Measurements from ENCODE around the gene TRRAP.

The TRRAP gene

DNA sequence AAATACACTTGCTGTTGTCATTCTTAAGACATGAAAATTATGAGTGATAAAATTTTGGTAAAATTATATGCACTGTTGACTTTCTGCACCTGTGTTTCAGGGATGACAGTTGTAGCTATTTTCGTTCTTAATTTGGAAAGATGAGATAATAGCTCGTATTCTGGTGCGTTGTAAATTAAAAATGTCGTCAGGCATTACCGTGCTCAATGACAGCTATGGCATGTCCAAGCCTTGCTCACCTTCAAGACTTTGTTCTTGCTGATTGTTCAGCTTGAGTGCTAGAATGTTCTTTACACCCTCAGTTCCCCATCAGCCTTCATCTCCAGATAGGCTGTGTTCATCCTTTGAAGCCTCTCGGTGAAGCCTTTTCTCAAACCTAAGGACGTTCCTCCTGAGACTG is 21.5 kb downstream of the TRRAP start:
- no peak for DNase-seq (ENCODE audit: low read depth in 2 of 2, low spot score in 1 of 2)

DNA sequence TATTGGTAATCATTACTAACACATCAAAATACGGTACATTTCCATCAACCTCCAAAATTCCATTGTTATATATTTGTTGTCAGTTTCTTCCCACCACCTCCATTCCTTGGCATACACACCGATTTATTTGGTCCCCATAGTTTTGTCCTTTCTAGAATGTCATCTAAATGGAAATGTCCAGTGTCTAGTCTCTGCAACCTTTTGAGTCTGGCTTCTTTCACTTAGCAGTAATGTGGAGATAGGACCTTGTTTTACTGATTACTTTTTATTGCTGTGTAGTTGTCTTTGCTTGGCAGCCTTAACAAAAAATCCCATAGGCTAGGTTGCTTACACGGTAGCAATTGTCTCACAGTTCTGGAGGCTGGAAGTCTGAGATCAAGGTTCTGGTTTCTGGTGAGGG is 22.5 kb downstream of the TRRAP start:
- no peak for DNase-seq (ENCODE audit: low read depth in 2 of 2, low spot score in 1 of 2)

DNA sequence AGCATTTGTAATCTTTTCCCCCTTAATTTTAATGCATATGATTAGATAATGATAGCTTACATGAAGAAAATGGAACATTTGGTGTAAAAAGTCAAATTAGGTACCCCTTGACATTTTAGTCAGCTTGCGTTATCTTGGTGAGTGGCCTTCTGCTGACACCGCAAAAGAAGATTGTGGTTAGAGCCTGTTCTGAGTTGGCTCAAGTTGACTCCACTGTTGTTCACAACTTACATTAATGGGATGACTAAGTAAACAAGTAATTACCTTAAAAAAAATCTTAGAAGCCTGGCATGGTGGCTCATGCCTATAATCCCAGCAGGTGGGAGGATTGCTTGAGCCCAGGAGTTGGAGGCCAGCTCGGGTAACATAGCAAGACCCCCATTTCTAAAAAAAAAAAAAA is 24.2 kb downstream of the TRRAP start:
- no peak for DNase-seq (ENCODE audit: low read depth in 2 of 2, low spot score in 1 of 2)

DNA sequence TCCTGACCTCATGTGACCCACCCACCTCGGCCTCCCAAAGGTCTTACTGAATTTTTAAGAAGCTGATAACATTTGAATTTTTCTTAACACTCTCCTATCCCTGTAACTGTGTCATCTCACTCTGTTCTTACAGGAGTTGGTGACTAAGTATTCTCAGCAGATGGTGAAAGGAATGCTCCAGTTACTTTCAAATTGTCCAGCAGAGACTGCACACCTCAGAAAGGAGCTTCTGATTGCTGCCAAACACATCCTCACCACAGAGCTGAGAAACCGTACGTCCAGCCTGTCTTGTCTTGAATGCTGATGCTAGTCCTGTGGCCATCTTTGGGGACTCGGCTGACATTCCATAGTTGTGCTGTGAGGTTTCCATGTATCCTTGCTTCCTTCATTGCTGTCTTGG is 24.9 kb downstream of the TRRAP start:
- DNase-seq (ENCODE audit: low read depth in 2 of 2, low spot score in 1 of 2) = no peak

DNA sequence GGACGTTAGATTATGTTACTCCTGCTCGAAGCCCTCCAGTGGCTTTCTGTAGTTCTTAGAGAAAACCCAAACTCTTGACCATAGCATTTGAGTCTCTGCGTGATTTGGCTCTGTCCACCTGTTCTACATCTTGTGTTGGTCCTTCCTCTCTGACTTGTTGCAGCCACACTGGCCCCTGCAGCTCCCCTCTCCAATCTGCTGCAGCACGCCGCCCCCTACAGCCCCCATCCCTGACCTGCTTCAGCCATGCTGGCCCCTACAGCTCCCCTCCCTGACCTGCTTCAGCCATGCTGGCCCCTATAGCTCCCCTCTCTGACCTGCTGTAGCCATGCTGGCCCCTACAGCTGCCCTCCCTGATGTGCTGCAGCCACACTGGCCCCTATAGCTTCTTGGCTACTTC is 29.2 kb downstream of the TRRAP start:
- DNase-seq (ENCODE audit: low read depth in 2 of 2, low spot score in 1 of 2) = no peak

DNA sequence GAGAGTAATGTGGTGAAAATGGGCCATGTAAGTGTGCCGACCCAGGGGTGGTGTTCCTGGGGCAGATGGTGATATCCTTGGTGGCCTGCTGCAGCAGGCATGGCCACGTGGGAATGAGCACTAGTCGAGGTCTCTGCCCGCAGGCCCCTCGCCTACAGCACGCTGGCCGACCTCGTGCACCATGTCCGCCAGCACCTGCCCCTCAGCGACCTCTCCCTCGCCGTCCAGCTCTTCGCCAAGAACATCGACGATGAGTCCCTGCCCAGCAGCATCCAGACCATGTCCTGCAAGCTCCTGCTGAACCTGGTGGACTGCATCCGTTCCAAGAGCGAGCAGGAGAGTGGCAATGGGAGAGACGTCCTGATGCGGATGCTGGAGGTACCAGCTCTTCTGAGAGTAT is 30.3 kb downstream of the TRRAP start:
- DNase-seq (ENCODE audit: low read depth in 2 of 2, low spot score in 1 of 2) = no peak

DNA sequence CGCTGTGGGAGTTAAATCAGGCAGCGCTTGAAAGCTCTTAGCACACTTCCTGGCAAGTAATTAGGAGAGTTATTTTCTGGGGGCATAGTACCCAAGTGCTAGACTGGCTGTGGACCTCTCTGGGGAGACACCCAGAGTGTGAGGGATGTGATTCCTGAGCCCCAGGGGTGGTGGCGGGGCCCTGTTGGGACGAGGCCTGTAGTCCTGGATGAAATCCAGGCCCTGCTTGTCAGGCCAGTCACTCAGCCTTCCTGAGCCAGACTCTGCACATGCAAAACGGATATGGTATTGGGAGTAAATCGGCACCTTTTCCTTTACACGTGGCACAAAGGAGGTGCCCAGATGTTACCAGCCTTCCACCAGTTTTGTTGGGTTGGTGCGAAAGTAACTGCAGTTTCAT is 31.2 kb downstream of the TRRAP start:
- no peak for DNase-seq (ENCODE audit: low read depth in 2 of 2, low spot score in 1 of 2)

DNA sequence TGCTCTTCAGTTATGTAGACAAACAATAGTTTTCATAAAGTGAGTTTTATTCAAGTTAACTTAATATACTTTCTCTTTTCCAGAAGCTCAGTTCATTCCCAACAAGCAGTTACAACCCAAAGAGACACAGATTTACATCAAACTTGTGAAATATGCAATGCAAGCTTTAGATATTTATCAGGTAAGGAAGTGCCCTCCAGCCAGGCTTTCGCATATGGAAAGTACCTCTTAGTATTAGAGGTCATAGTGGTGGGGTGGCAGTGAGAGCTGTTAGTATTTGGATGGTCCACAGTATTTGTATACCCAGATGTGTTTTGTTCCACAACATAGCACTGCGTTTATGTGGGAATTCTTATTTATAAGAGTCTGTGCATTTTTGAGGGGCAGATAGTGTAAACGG is 32.1 kb downstream of the TRRAP start:
- DNase-seq (ENCODE audit: low read depth in 2 of 2, low spot score in 1 of 2) = no peak

DNA sequence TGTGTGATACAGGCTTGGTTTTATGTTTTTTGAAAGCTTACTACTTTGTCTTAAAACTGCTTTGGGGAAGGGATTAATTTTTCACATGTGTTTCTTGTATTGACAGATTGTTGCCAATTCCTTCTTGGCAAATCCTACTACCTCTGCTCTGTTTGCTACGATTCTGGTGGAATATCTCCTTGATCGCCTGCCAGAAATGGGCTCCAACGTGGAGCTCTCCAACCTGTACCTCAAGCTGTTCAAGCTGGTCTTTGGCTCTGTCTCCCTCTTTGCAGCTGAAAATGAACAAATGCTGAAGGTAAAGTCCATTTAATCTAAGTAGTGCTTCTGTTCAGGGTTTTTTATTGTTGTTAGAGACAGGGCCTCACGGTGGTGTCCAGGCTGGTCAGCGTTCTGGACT is 33.6 kb downstream of the TRRAP start:
- no peak for DNase-seq (ENCODE audit: low read depth in 2 of 2, low spot score in 1 of 2)

DNA sequence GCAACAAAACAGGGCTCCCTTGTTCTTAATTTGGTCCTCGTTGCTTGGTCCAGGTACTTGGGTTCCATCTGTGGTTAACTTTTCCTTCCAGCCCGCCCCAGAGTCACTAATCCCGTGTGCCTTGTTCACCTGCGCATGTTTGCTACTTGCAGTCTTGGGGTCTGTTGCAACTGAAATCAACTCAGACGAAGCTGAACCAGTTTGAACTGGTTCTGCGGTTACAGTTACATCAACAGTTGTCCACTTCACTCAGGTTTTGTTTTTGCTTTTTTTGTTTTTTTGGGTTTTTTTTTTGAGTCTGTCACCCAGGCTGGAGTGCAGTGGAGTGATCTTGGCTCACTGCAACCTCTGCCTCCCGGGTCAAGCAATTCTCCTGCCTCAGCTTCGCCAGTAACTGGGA is 34.7 kb downstream of the TRRAP start:
- no peak for DNase-seq (ENCODE audit: low read depth in 2 of 2, low spot score in 1 of 2)

DNA sequence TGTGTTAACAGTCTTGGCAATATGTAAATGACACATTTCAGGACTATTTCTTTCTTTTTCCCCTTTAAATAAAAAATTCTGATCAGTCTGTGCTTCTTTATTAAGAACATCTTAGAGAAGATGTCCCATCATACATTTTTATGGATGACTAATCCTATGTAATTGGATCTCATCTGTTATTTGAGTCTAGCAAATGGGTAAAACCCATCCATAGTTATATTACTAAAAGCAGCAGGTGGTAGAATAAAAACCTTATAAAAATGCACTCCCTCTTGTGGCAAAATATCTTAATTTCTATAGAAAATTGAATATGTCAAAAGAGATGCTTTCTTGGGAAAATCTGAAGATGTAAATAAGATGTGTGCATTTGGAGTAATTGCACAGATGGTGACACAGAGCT is 35.3 kb downstream of the TRRAP start:
- DNase-seq (ENCODE audit: low read depth in 2 of 2, low spot score in 1 of 2) = no peak

DNA sequence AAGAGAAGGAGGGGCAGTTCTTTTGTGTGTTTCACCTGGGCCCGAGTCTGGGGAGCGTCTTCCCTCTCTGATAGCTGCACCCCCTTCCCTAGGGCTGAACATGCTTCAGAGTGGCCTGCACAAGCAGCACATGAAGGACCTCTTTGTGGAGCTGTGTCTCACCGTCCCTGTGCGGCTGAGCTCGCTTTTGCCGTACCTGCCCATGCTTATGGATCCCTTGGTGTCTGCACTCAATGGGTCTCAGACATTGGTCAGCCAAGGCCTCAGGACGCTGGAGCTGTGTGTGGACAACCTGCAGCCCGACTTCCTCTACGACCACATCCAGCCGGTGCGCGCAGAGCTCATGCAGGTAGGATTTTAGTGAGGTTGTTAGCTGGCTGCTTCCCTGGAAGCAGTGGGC is 39.0 kb downstream of the TRRAP start:
- DNase-seq (ENCODE audit: low read depth in 2 of 2, low spot score in 1 of 2) = no peak

DNA sequence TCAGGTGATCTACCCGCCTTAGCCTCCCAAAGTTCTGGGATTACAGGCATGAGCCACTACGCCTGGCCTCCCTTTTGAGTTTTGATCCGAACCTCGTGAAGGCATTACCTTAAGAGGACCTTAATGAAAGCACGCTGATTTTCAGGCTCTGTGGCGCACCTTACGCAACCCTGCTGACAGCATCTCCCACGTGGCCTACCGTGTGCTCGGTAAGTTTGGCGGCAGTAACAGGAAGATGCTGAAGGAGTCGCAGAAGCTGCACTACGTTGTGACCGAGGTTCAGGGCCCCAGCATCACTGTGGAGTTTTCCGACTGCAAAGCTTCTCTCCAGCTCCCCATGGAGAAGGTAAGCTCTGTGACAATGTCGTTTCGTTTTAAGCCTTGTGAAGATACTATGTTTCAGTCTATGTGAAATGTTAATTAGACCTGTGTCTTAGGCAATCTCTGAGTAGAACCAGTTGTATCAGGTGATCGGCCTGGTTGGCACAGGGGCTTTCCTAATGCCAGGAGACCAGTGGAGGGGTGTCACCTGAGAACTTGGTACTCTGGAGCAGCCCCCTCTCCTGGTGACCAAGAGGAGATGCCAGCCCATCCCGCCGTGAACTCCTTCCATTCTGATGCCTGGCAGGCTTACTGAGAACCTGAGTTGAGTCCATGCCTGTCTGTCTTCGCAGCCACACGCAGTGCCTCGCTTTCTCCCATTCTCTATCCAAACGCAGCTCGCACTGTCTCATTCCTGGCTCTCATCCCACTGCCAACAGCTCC is 43.5 kb downstream of the TRRAP start:
- DNase-seq (ENCODE audit: low read depth in 2 of 2, low spot score in 1 of 2) = no peak

DNA sequence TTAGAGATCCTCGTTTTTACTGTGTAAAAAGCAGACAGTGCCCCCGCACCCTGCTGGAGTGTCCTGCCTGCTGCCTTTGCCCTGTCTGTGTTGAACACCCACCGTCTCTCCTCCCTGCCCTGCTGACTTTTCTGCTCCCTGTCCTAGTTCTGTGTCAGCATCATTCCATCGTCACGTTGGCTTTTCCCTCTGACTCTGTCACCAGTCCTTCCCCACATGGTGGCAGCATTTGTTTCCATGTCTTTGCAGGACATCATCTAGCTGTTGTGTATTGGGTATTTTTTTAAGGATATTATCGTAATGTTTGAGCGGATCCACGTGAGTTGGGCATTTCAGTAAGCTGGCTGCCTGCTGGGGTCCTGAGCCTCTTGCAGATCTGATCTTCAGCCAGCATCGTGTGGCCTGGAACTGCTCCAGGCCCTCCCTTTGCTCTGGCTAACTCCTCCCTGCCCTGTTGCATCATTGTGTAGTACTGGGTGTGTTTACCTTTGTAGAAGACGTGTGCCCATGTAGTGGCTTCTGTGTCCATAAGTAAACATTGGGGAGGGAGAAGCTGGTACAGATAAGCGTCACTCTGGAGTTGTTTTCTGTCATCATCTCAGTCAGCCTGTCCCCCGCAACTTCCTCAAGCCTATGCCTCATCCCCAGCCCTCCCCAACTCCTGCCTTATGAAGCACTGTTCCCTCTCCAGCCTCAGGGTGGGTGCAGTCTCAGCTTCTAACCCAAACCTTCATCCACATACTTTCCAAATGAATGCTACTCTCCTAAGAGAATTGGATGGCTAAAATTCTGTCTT is 44.3 kb downstream of the TRRAP start:
- DNase-seq (ENCODE audit: low read depth in 2 of 2, low spot score in 1 of 2) = no peak

DNA sequence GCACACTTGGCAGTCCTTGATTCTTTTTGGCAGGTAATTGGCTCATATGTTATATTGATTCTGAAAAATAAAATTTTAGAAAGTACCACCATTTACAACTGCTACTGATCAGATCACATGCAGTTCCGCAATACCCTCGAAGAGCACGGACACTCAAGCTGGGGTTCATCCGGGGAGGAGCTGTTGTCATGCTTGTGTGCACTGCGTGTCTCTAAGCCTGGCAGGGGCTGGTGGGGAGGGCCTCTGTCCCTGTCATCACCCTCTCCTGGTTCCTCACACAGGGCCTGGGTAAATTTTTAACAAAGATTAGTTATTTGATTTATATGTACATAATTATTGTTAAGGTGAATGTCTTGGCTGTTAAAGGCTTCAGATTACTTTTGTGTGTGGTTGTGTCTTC is 45.2 kb downstream of the TRRAP start:
- no peak for DNase-seq (ENCODE audit: low read depth in 2 of 2, low spot score in 1 of 2)

DNA sequence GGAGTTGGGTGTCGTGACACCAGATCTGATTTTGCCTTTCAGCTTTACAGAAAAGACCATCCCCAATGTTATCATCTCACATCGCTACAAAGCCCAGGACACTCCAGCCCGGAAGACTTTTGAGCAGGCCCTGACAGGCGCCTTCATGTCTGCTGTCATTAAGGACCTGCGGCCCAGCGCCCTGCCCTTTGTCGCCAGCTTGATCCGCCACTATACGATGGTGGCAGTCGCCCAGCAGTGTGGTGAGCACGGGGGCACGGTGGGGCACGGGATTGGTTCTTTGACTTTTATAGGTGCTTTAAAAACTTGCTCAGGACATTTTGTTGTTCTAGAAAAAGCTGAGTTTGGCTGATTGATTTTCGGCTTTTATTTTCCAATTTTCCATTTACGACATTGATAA is 48.8 kb downstream of the TRRAP start:
- DNase-seq (ENCODE audit: low read depth in 2 of 2, low spot score in 1 of 2) = no peak

DNA sequence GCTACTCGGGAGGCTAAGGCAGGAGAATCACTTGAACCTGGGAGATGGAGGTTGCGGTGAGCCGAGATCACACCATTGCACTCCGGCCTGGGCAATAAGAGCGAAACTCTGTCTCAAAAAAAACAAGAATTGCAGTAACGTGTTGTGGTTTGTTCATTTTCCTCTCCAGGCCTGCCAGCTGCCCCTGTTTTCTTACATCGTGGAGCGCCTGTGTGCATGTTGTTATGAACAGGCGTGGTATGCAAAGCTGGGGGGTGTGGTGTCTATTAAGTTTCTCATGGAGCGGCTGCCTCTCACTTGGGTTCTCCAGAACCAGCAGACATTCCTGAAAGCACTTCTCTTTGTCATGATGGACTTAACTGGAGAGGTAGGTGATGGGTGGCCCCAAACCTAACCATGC is 52.1 kb downstream of the TRRAP start:
- no peak for DNase-seq (ENCODE audit: low read depth in 2 of 2, low spot score in 1 of 2)

DNA sequence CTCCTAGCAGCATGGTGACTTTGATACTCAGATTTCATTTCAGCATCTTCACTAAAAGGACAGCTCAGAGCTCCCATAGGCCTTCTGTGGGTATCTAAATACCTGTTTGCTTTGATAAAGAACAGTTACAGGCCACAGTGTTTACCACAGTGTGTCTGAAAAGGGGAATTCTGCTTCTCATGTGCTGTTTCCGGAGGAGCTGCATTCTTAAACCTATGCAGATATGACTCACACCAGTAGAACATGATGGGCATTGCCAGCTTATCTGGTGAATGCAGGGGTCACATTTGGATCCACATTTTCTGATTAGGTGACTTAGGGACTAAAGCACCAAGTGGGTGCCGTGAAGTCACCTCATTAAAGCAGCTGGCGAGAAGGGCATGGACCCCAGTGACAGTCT is 52.6 kb downstream of the TRRAP start:
- DNase-seq (ENCODE audit: low read depth in 2 of 2, low spot score in 1 of 2) = no peak

DNA sequence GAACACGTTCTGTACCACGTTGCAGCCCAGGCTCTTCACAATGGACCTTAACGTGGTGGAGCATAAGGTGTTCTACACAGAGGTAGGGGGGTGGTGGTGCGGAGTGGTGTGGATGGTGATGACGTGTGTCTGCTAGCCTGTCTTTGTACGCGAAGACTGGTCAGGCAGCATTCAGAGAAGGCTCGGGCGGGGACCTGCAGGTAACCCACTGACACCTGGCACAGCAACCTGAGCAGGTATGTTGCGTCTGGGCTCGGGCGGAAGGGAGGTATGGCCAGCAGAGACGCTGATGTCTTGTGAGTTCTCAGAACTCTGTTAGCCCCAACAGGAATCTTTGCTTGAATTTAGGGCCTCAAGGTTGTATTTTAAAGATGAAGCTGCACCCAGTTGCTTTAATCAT is 55.0 kb downstream of the TRRAP start:
- no peak for DNase-seq (ENCODE audit: low read depth in 2 of 2, low spot score in 1 of 2)

DNA sequence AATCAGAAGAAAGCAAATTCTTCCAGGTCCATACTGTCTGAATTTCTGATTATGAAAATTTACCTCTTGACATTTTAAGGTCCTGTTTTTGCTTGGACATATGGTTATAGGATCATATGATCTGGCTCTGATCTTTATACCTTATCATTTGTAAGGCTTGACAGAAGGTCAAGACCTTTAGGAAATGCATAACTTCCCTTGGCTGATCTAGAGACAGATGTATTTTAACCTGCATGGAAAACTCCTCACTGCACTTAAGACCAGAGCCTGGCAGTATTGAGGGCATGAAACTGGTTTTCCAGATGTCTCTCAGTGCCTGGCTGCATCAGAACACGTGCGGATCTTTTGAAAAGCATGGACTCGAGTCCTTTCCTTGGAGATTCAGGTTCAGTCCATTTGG is 55.9 kb downstream of the TRRAP start:
- DNase-seq (ENCODE audit: low read depth in 2 of 2, low spot score in 1 of 2) = no peak

DNA sequence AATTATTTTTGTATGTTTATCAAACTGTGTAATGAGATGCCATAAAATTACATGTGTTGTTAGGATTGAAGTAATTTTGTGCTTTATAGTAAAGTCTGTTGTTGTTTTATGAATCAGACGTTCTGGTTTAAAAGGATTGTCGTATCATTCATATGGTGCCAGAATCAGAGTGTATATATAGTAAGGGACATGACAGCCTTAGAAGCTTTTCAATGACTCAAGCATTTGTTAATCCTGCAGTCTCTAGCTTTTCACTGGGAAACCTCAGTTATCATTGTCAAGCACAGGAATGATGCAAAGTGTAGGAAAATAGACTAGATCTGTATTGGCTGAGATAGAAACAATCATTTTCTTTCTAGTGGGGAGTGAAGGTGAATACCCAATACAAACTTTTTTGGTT is 57.5 kb downstream of the TRRAP start:
- no peak for DNase-seq (ENCODE audit: low read depth in 2 of 2, low spot score in 1 of 2)

DNA sequence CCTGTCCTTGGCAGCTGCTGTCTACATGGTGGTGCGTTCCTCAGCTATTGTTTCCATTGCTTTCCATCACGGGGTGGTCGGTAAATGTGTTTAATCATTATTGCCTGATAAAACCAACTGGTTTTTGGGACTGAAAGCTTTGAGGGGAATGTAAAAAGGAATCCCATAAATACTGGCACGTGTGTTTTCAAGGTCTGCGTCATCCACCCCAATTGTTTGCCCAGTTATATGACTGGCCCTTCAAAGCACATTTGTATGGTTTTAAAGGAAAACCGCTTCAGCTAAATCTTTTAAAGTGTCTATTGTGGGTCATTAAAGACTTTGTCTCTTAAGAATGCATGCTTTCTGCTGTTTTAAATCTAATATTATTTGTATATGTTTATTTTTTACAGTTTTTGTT is 65.0 kb downstream of the TRRAP start:
- DNase-seq (ENCODE audit: low read depth in 2 of 2, low spot score in 1 of 2) = no peak

DNA sequence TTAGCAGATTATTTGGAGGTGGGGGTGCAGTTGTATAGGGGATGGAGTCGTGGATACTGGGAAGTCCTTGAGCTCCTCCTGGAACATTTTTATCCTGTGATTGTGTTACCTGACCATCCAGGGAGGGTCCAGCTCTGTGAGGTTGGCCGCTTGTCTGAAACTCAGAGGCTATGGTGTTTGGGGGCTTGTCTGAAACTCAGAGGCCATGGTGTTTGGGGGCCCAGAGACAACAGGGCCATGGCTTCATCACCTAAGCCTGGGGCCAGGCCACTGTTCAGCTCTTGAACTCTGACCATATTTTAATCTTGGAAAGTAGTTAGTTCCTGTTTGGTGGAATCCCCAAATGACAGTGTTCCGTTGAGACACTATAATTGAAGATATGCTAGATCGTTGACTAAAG is 66.1 kb downstream of the TRRAP start:
- no peak for DNase-seq (ENCODE audit: low read depth in 2 of 2, low spot score in 1 of 2)
